HG02610 (cell line): Measurements from ENCODE around the gene APPBP2.
A peak's percentile ranks its signal among the peaks of the same experiment; 100 is the strongest.
"Not testable (repeated sequence)": the region's sequence is repeated elsewhere in the genome, so short reads cannot be mapped to it uniquely, and the experiment has no call there.

ENCODE experiments used
- ATAC-seq: cut with Tn5 transposase; IDR thresholded peaks from one replicate; pipeline ENCODE4 v1.9.1; 2021; ENCODE audit warnings: mild to moderate bottlenecking, moderate library complexity; ENCODE audit not compliant: unreplicated experiment

Gene APPBP2

GRCh38 chr17:60525685-60526514, at the start of gene APPBP2:
Gene APPBP2, minus strand, starts transcription at chr17:60526242. Its CDS starts 311 bp downstream, at chr17:60525931.
- ATAC-seq = peak; percentile 87

GRCh38 chr17:60573236-60574051, 47.4 kb upstream of the APPBP2 start:
- ATAC-seq = no peak

- no peak for ATAC-seq
Observed at GRCh38 chr17:60565233-60565632, 39.2 kb upstream of the APPBP2 start.

GRCh38 chr17:60563743-60564142, 37.7 kb upstream of the APPBP2 start:
- no peak for ATAC-seq

DNA sequence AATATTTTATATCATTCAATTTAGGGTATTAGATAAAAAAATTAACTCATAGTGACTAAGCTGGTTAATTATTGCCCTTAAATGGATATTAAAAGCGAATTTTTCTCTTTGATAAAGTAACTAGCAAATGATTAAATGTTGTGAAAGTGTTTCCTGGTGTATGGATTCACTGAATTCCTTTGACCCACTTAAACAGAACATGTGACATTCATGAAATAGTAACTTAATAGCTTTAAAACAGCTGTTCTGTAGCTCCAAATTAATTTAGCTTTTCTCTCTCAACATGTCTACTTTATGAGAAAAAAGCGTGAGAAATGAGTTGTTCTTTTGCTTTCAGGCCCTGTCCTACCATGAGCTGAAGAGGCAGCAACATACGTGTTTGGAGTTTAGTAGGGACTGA, 36.4 kb upstream of the APPBP2 start:
- ATAC-seq = no peak

DNA sequence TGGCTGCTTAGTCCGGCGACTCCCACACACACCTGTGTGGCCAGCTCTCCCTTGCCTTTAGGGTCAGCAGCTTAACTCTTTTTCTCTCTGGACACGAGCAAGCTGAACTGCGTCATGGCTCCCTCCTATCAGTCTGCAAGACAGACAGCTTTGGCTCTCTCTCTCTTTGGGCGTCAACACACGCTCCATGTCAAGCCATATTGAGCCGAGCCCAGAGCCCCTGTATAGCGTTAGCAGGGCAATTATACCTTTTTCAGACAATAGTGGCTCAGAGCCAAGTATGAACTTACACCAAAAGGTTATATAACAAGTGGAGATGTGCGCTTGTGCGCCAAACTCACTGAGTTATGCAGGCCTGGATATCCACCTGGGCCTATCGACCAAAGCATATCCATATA, 34.8 kb upstream of the APPBP2 start:
- no peak for ATAC-seq

- ATAC-seq = no peak
Observed at GRCh38 chr17:60559995-60560859, 34.2 kb upstream of the APPBP2 start.

- no peak for ATAC-seq
Observed at GRCh38 chr17:60559659-60559994, 33.6 kb upstream of the APPBP2 start.

DNA sequence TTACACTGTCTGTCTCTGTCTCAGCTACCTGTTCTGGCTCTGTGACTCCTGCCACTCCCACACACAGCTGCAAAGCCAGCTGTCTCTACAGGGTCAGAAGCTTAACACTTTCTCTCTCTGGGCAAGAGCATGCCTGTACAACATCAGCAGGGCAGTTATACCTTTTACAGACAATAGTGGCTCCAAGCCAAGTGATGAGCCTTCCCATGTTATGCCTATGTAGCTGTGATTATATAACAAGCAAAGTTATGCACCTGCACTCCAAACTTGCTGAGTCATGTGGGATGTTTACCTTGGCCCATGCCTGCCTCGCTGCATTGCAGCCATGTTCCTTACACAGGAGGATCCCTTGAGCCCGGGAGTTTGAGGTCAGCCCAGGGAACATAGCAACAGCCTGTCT, 31.8 kb upstream of the APPBP2 start:
- ATAC-seq = no peak

GRCh38 chr17:60555786-60556185, 29.7 kb upstream of the APPBP2 start:
- no peak for ATAC-seq

DNA sequence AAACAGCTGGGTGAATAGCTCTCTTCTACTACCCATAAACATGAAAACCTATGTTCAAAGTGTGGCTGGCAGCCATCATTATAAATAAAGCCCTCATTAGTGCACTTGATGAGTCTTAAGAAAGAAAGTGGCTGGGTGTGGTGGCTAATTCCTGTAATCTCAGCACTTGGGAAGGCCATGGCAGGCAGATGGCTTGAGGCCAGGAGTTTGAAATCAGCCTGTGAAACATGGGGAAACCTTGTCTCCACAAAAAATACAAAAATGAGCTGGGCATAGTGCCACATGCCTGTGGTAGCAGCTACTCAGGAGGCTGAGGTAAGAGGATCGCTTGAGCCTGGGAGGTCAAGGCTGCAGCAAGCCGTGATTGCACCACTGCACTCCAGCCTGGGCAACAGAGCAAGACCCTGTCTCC, 28.3 kb upstream of the APPBP2 start:
- no peak for ATAC-seq

DNA sequence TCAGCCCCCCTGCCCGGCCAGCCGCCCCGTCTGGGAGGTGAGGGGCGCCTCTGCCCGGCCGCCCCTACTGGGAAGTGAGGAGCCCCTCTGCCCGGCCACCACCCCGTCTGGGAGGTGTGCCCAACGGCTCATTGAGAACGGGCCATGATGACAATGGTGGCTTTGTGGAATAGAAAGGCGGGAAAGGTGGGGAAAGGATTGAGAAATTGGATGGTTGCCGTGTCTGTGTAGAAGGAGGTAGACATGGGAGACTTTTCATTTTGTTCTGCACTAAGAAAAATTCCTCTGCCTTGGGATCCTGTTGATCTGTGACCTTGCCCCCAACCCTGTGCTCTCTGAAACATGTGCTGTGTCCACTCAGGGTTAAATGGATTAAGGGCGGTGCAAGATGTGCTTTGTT, 26.2 kb upstream of the APPBP2 start:
- ATAC-seq = not testable (repeated sequence)

DNA sequence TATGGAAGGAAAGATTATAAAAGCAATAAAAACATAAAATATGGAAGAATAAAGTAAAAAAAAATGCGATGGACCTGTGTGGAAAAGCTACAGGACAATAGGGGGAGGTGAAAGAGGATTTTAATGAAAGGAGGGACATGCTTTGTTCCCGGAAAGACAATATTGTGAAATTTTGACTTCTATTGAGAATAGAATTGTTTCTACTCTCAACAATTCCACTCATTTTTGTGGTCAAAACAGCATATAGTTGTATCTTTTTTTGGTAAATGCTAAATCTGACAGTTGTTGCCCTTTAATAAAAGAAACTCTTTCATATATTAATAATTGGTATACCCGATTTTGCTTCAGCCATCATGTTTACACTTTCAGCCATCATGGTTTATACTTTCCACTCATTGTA, 22.9 kb upstream of the APPBP2 start:
- no peak for ATAC-seq

- ATAC-seq = no peak
Observed at GRCh38 chr17:60545465-60546191, 19.6 kb upstream of the APPBP2 start.

GRCh38 chr17:60542071-60542470, 16.0 kb upstream of the APPBP2 start:
- ATAC-seq = no peak

GRCh38 chr17:60540460-60540859, 14.4 kb upstream of the APPBP2 start:
- ATAC-seq = no peak

GRCh38 chr17:60539807-60540206, 13.8 kb upstream of the APPBP2 start:
- ATAC-seq = no peak

DNA sequence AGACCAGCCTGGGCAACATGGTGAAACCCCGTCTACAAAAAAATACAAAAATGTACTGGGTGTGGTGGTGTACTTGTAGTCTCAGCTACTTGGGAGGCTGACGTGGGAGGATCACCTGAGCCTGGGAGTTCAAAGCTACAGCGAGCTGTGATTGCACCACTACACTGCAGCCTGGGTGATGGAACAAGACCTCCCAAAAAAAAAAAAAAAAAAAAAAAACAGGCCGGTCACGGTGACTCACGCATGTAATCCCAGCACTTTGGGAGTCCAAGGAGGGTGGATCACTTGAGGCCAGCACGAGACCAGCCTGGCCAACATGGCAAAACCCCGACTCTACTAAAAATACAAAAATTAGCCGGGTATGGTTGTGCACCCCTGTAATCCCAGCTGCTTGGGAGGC, 12.7 kb upstream of the APPBP2 start:
- ATAC-seq = no peak

- ATAC-seq = no peak
Observed at GRCh38 chr17:60535382-60536279, 9.6 kb upstream of the APPBP2 start.
